A549 (cell line): ENCODE data around the gene ADGRG3. TPM values are rescaled to one million over a fixed set of nuclear protein-coding genes. Genes with fewer than 3 reads are reported as not detected.

Source experiments
- ATAC-seq, 2 experiments: fragments of 200-7000 bp in 1 of 2; fragments of >200 bp in 1 of 2; cut with Nextera tagmentation in 1 of 2; cut with Tn5 transposase in 1 of 2; 3 replicates each; pipeline versions ENCODE4 v1.8.0 to v1.9.1; 2018 to 2020; ENCODE audit warnings: mild to moderate bottlenecking in 1 of 2, moderate library complexity in 1 of 2
- CTCF ChIA-PET: fragments of 300-600 bp; sonication (Branson Sonifier 250); formaldehyde crosslinking; extraction: SDS; loops from one replicate; lab custom pipeline; 2021; ENCODE audit warnings: antibody characterized with exemption, inconsistent platforms; lab: Yijun Ruan, JAX
- POLR2A ChIA-PET: fragments of 350-600 bp; formaldehyde crosslinking; extraction: SDS; loops from one replicate; lab custom pipeline; 2021; ENCODE audit warnings: antibody characterized with exemption, inconsistent platforms; lab: Yijun Ruan, JAX
- DNase-seq, 2 experiments: peaks; one replicate each; pipeline versions ENCODE4 v3.0.0 to v3.0.0-alpha.2; 2011 to 2016; ENCODE audit warnings: low read depth in 1 of 2, low spot score in 1 of 2
- FAIRE-seq: peaks from 2 replicates; lab custom pipeline; 2011; peaks lifted over from hg19 to GRCh38; lab: Jason Lieb, UNC
- H3K27ac ChIP-seq, 2 experiments: fragments of >200 bp; sonication (Bioruptor Twin); formaldehyde crosslinking; 3 replicates each; pipeline ENCODE4 v1.5.1; 2016 to 2017
- H3K4me1 ChIP-seq: fragments of >200 bp; sonication (Bioruptor Twin); formaldehyde crosslinking; 3 replicates; pipeline ENCODE4 v1.6.1; 2016
- H3K4me2 ChIP-seq: fragments of >200 bp; sonication (Bioruptor Twin); formaldehyde crosslinking; 3 replicates; pipeline ENCODE4 v1.6.1; 2016
- H3K4me3 ChIP-seq: fragments of >200 bp; sonication (Bioruptor Twin); formaldehyde crosslinking; 3 replicates; pipeline ENCODE4 v1.5.1; 2016
- H3K9me3 ChIP-seq: fragments of >200 bp; sonication (Bioruptor Twin); formaldehyde crosslinking; 3 replicates; pipeline ENCODE4 v1.6.1; 2016
- CBX2 ChIP-seq: fragments of 200-600 bp; sonication (generic); IDR thresholded peaks from 2 replicates; pipeline ENCODE4 v1.6.1; 2016; ENCODE audit warnings: low read depth, mild to moderate bottlenecking, borderline replicate concordance
- CHD4 ChIP-seq: fragments of 200-600 bp; sonication (generic); IDR thresholded peaks from 2 replicates; pipeline ENCODE4 v1.6.1; 2016; ENCODE audit warnings: antibody characterized with exemption, mild to moderate bottlenecking, borderline replicate concordance
- CTCF ChIP-seq: fragments of >200 bp; sonication (Bioruptor Twin); formaldehyde crosslinking; IDR thresholded peaks from 3 replicates; pipeline ENCODE4 v1.5.1; 2016
- E2F6 ChIP-seq: IDR thresholded peaks from 2 replicates; pipeline ENCODE4 v1.6.1; 2012; ENCODE audit warnings: low read depth, borderline replicate concordance
- EHMT2 ChIP-seq: fragments of 200-600 bp; sonication (generic); IDR thresholded peaks from 2 replicates; pipeline ENCODE4 v1.6.1; 2016; ENCODE audit warnings: antibody characterized with exemption, low read depth, mild to moderate bottlenecking, moderate library complexity
- ESRRA ChIP-seq: fragments of 150-350 bp; IDR thresholded peaks from 2 replicates; pipeline ENCODE4 v1.6.1; 2014; ENCODE audit warnings: mild to moderate bottlenecking, low read length, borderline replicate concordance
- HEYL ChIP-seq: fragments of 250-450 bp; sonication (Bioruptor Pico); IDR thresholded peaks from 2 replicates; pipeline ENCODE4 v1.8.0; 2021; ENCODE audit warnings: mild to moderate bottlenecking, moderate library complexity
- HMGXB4 ChIP-seq: fragments of 250-450 bp; sonication (Bioruptor Pico); IDR thresholded peaks from 2 replicates; pipeline ENCODE4 v1.5.0; 2021; ENCODE audit warnings: mild to moderate bottlenecking, moderate library complexity, borderline replicate concordance
- HOXB5 ChIP-seq: fragments of 250-450 bp; sonication (Bioruptor Pico); IDR thresholded peaks from 2 replicates; pipeline ENCODE4 v1.5.0; 2020; ENCODE audit warnings: mild to moderate bottlenecking, moderate library complexity
- JUN ChIP-seq, 2 experiments: fragments of >200 bp; sonication (Bioruptor Twin); formaldehyde crosslinking; IDR thresholded peaks; 2 replicates in 1 of 2; 3 replicates in 1 of 2; pipeline ENCODE4 v1.6.1; 2016 to 2017
- MAFK ChIP-seq: fragments of 450-650 bp; IDR thresholded peaks from 2 replicates; pipeline ENCODE4 v1.6.1; 2014; ENCODE audit not compliant: partially characterized antibody
- MYC ChIP-seq: IDR thresholded peaks from 2 replicates; pipeline ENCODE4 v1.6.1; 2012; ENCODE audit warnings: mild to moderate bottlenecking, inconsistent platforms, low read length, improper control_type of control experiment, borderline replicate concordance
- NR3C1 ChIP-seq: fragments of >200 bp; sonication (Bioruptor Twin); formaldehyde crosslinking; IDR thresholded peaks from 3 replicates; pipeline ENCODE4 v1.6.1; 2017
- POLR2AphosphoS2 ChIP-seq: conservative IDR thresholded peaks from 2 replicates; pipeline ENCODE4 v1.6.1; 2012; ENCODE audit warnings: low read length, improper control_type of control experiment, inconsistent platforms
- RAD21 ChIP-seq, 2 experiments: fragments of >200 bp in 1 of 2; sonication (Bioruptor Twin) in 1 of 2; formaldehyde crosslinking in 1 of 2; IDR thresholded peaks in 1 of 2; conservative IDR thresholded peaks in 1 of 2; 2 replicates in 1 of 2; 3 replicates in 1 of 2; pipeline ENCODE4 v1.6.1; 2012 to 2018; ENCODE audit warnings: inconsistent platforms in 1 of 2
- SMC3 ChIP-seq: fragments of >200 bp; sonication (Bioruptor Twin); formaldehyde crosslinking; IDR thresholded peaks from 3 replicates; pipeline ENCODE4 v1.6.1; 2018; ENCODE audit warnings: inconsistent platforms
- SREBF2 ChIP-seq: fragments of 450-650 bp; IDR thresholded peaks from 2 replicates; pipeline ENCODE4 v1.6.1; 2014; ENCODE audit warnings: mild to moderate bottlenecking, moderate library complexity
- TFCP2L1 ChIP-seq: fragments of 250-450 bp; sonication (Bioruptor Pico); IDR thresholded peaks from 2 replicates; pipeline ENCODE4 v1.5.0; 2021; ENCODE audit warnings: mild to moderate bottlenecking
- TP53 ChIP-seq: fragments of 250-450 bp; sonication (Bioruptor Pico); IDR thresholded peaks from 2 replicates; pipeline ENCODE4 v1.5.0; 2021; ENCODE audit warnings: mild to moderate bottlenecking, moderate library complexity
- ZFP36 ChIP-seq: fragments of 450-650 bp; IDR thresholded peaks from 2 replicates; pipeline ENCODE4 v1.6.1; 2014; ENCODE audit warnings: borderline replicate concordance; ENCODE audit not compliant: partially characterized antibody
- ZNF302 ChIP-seq: fragments of 250-450 bp; sonication (Bioruptor Pico); IDR thresholded peaks from 2 replicates; pipeline ENCODE4 v1.9.0; 2021; ENCODE audit warnings: inconsistent platforms, mild to moderate bottlenecking, moderate library complexity
- ZSCAN20 ChIP-seq: fragments of 250-450 bp; sonication (Bioruptor Pico); IDR thresholded peaks from 2 replicates; pipeline ENCODE4 v1.8.0; 2022; ENCODE audit warnings: mild to moderate bottlenecking, moderate library complexity
- WGBS: methylation state at CpG from one replicate; pipeline ENCODE4 v1.1.6; 2017; ENCODE audit errors: missing lambda C conversion rate; 5-methylcytosine and 5-hydroxymethylcytosine counted together
- polyA plus RNA-seq, 4 experiments: library from polyadenylated mRNA; depleted of rRNA in 3 of 4; stranded (reverse); fragments of >200 nt; fragmentation: RNase III in 1 of 4; extraction: RNeasy Plus Mini Kit Qiagen cat#74134 plus additional on column Dnase treatment in 1 of 4; gene quantifications; 2 replicates in 3 of 4; 3 replicates in 1 of 4; pipeline ENCODE4 v1.2.3, GENCODE V29; 2011 to 2017

Gene ADGRG3
- polyA plus RNA-seq, 2 of the 4 experiments (the other 2 are of a cell fraction) = 0.25 to 0.45 TPM

- Histone ChIP-seq H3K4me1 (peaks cover 15% of the 10 kb centered on the region), H3K27ac (no peak overlapping the region), H3K9me3 (no peaks in the 10 kb centered on the region), H3K4me2 (no peak overlapping the region), H3K4me3 (no peak overlapping the region)
- ChIA-PET POLR2A (no interaction called here), CTCF (interaction anchor here (0.6 to 16.2 kb wide), 6 partner anchors 8 to 470 kb away, joined by 3 to 785 read pairs (median 4); no protein-coding TSS in a partner anchor)
- DNase-seq (no peak), FAIRE-seq (no peak), ATAC-seq (no peak)
- 0 out of 5 replicates have a peak, but pooled peaks of 1 of the 2 experiments have one; percentile 8 for TF ChIP-seq RAD21 (conservative IDR thresholded peaks at IDR 0.05 in 1 of 2, IDR thresholded peaks at IDR 0.05 in 1 of 2)
- peak; percentile 45 for TF ChIP-seq ZFP36
- TF ChIP-seq HEYL (CRISPR knock-in tag) = no peak
- 92% methylated on average over 10 of the region's 10 CpGs for WGBS
These were observed 16.5 kb upstream of the ADGRG3 start for GRCh38 chr16:57651344-57652333.

GRCh38 chr16:57652695-57653471 lies 15.2 kb upstream of the ADGRG3 start:
- Histone ChIP-seq H3K4me3 (no peak overlapping the region), H3K27ac (peak overlapping the region in 1 of 2 experiments; percentile 25; a peak in 1 of 6 replicates), H3K4me1 (peaks cover 3% of the 10 kb centered on the region; the same call in 1 of the 3 replicates), H3K9me3 (no peaks in the 10 kb centered on the region), H3K4me2 (no peak overlapping the region)
- WGBS = 94% methylated on average over 13 of the region's 23 CpGs
- ATAC-seq (no peak), FAIRE-seq (no peak), DNase-seq (no peak)
- no peak for TF ChIP-seq NR3C1
- no peak for TF ChIP-seq MYC
- TF ChIP-seq E2F6 = no peak
- TF ChIP-seq HMGXB4 = no peak
- no peak for TF ChIP-seq JUN (IDR thresholded peaks at IDR 0.05)
- TF ChIP-seq CHD4 = no peak
- no peak for TF ChIP-seq SMC3
- CTCF ChIA-PET = interaction anchor here (0.6 to 16.2 kb wide), 7 partner anchors 10 to 469 kb away, joined by 3 to 785 read pairs (median 3); no protein-coding TSS in a partner anchor
- POLR2A ChIA-PET = no interaction called here

GRCh38 chr16:57653936-57654335 lies 14.2 kb upstream of the ADGRG3 start:
- DNase-seq = no peak
- POLR2A ChIA-PET = no interaction called here
- no peak for TF ChIP-seq ZNF302 (CRISPR knock-in tag)
- TF ChIP-seq SREBF2 = no peak
- TF ChIP-seq CBX2 = no peak
- TF ChIP-seq CTCF = no peak
- TF ChIP-seq MAFK = no peak
- no peak for TF ChIP-seq TP53
- no peak for TF ChIP-seq HOXB5
- TF ChIP-seq POLR2AphosphoS2 = no peak
- TF ChIP-seq EHMT2 = no peak
- TF ChIP-seq ESRRA = no peak
- no peak for TF ChIP-seq ZSCAN20 (CRISPR knock-in tag)
- TF ChIP-seq TFCP2L1 = no peak
- TF ChIP-seq, all 56 proteins: peak for 0
- Histone ChIP-seq H3K4me2 (no peak overlapping the region), H3K9me3 (no peaks in the 10 kb centered on the region), H3K4me3 (no peak overlapping the region), H3K4me1 (no peaks in the 10 kb centered on the region), H3K27ac (peak overlapping the region in 1 of 2 experiments; percentile 25; a peak in 1 of 6 replicates)
- ATAC-seq = no peak
- CTCF ChIA-PET = interaction anchor here (0.9 to 16.2 kb wide), 3 partner anchors 17 to 69 kb away, joined by 3 to 785 read pairs (median 4); no protein-coding TSS in a partner anchor
- FAIRE-seq = no peak
- WGBS = 82% methylated on average over 8 of the region's 16 CpGs
